B cell (primary cell): ENCODE results near the gene AKT2. TPM values are rescaled to one million over a fixed set of nuclear protein-coding genes. Genes with fewer than 3 reads are reported as not detected.

Source experiments
- ATAC-seq: fragments of 200-7000 bp; cut with Tn5 transposase; one replicate; pipeline ENCODE4 v1.10.0; 2021; ENCODE audit warnings: low read depth, mild to moderate bottlenecking, moderate number of reproducible peaks, moderate library complexity
- CTCF ChIA-PET: fragments of 350-600 bp; sonication (Branson Sonifier 250); formaldehyde crosslinking; loops from one replicate; lab custom pipeline; 2021; ENCODE audit warnings: antibody characterized with exemption, inconsistent platforms; lab: Charles Lee
- POLR2A ChIA-PET: fragments of 350-600 bp; sonication (Branson Sonifier 250); formaldehyde crosslinking; loops from one replicate; lab custom pipeline; 2021; ENCODE audit warnings: antibody characterized with exemption; lab: Charles Lee
- DNase-seq: peaks from one replicate; pipeline ENCODE4 v3.0.0; 2013
- H2AFZ ChIP-seq: 2 replicates; pipeline ENCODE4 v1.6.1; 2012; ENCODE audit warnings: mild to moderate bottlenecking, low read depth, low read length; ENCODE audit not compliant: insufficient read depth, poor library complexity, severe bottlenecking
- H3K27ac ChIP-seq, 2 donors: 1 replicate in 1 of 2; 2 replicates in 1 of 2; pipeline ENCODE4 v1.5.1; 2012 to 2013; ENCODE audit warnings: low read length in 2 of 2, mild to moderate bottlenecking in 2 of 2, moderate library complexity in 1 of 2
- H3K27me3 ChIP-seq, 4 experiments: fragments of 200-600 bp in 1 of 4; sonication (generic) in 1 of 4; replicated peaks in 1 of 4; 1 replicate in 2 of 4; 2 replicates in 2 of 4; pipeline versions ENCODE4 v1.6.1 to v1.7.0; 2013 to 2016; ENCODE audit warnings: low read length in 3 of 4, mild to moderate bottlenecking in 2 of 4, mixed read lengths in 1 of 4, moderate library complexity in 1 of 4; ENCODE audit not compliant: insufficient read depth in 4 of 4, control insufficient read depth in 3 of 4; ENCODE audit errors: control extremely low read depth in 1 of 4
- H3K36me3 ChIP-seq, 2 experiments: replicated peaks in 1 of 2; 1 replicate in 1 of 2; 2 replicates in 1 of 2; pipeline versions ENCODE4 v1.6.1 to v1.7.1; 2013; ENCODE audit warnings: low read length in 1 of 2; ENCODE audit not compliant: insufficient read depth in 2 of 2, control insufficient read depth in 1 of 2; ENCODE audit errors: control extremely low read depth in 1 of 2, extremely low read depth in 1 of 2
- H3K4me1 ChIP-seq, 2 donors: fragments of 200-600 bp in 1 of 2; sonication (generic) in 1 of 2; 1 replicate in 1 of 2; 2 replicates in 1 of 2; pipeline versions ENCODE4 v1.5.1 to v1.6.1; 2013 to 2017; ENCODE audit warnings: low read length in 2 of 2; ENCODE audit not compliant: control insufficient read depth in 2 of 2, insufficient read depth in 2 of 2
- H3K4me2 ChIP-seq: replicated peaks from 2 replicates; pipeline ENCODE3; 2012; ENCODE audit warnings: mild to moderate bottlenecking, low read depth, low read length; ENCODE audit not compliant: poor library complexity, severe bottlenecking
- H3K4me3 ChIP-seq, 5 experiments: fragments of 200-600 bp in 1 of 5; sonication (generic) in 1 of 5; 1 replicate in 3 of 5; 2 replicates in 2 of 5; pipeline versions ENCODE4 v1.5.1 to v1.7.0; 2011 to 2016; ENCODE audit warnings: low read length in 4 of 5, mild to moderate bottlenecking in 4 of 5, low read depth in 2 of 5, control low read depth in 1 of 5, moderate library complexity in 1 of 5; ENCODE audit not compliant: insufficient read depth in 1 of 5; ENCODE audit errors: control extremely low read depth in 1 of 5, extremely low read depth in 1 of 5
- H3K79me2 ChIP-seq: fragments of 200-600 bp; sonication (generic); one replicate; pipeline ENCODE4 v1.6.0; 2016; ENCODE audit warnings: low read length; ENCODE audit not compliant: control insufficient read depth, insufficient read depth
- H3K9ac ChIP-seq: fragments of 200-600 bp; sonication (generic); 2 replicates; pipeline ENCODE4 v1.6.1; 2017; ENCODE audit warnings: mild to moderate bottlenecking, low read length, moderate library complexity
- H3K9me3 ChIP-seq, 3 donors: one replicate each; pipeline versions ENCODE4 v1.6.1 to v1.7.1; 2013; ENCODE audit warnings: low read length in 2 of 3; ENCODE audit not compliant: control insufficient read depth in 2 of 3, insufficient read depth in 1 of 3; ENCODE audit errors: control extremely low read depth in 1 of 3
- H4K20me1 ChIP-seq: 2 replicates; pipeline ENCODE4 v1.6.0; 2012; ENCODE audit warnings: mild to moderate bottlenecking, low read length; ENCODE audit not compliant: insufficient read depth, control insufficient read depth, poor library complexity, severe bottlenecking
- H3K27ac Mint-ChIP-seq: one replicate; pipeline ENCODE4 v1.8.0; 2021; ENCODE audit warnings: mixed read lengths
- H3K27me3 Mint-ChIP-seq: one replicate; pipeline ENCODE4 v1.8.0; 2021; ENCODE audit warnings: mixed read lengths
- H3K4me1 Mint-ChIP-seq: one replicate; pipeline ENCODE4 v1.8.0; 2021; ENCODE audit warnings: mixed read lengths
- H3K4me3 Mint-ChIP-seq: one replicate; pipeline ENCODE4 v1.8.0; 2021; ENCODE audit warnings: mixed read lengths
- H3K9me3 Mint-ChIP-seq: one replicate; pipeline ENCODE4 v1.8.0; 2022; ENCODE audit warnings: mixed read lengths; ENCODE audit not compliant: insufficient read depth
- EZH2 ChIP-seq: IDR thresholded peaks from 2 replicates; pipeline ENCODE4 v1.6.1; 2012; ENCODE audit warnings: borderline replicate concordance, low read depth, mild to moderate bottlenecking, moderate library complexity, low read length; ENCODE audit not compliant: insufficient read depth, poor library complexity, severe bottlenecking
- WGBS: methylation state at CpG from one replicate; pipeline ENCODE4 v1.1.5; 2013; ENCODE audit warnings: missing lambda C conversion rate; ENCODE audit not compliant: insufficient coverage; 5-methylcytosine and 5-hydroxymethylcytosine counted together
- intact Hi-C: fragments of 100-400 bp; cut with micrococcal nuclease; formaldehyde crosslinking; loops from one replicate; pipeline ENCODE4 v1.10.0; 2022
- polyA plus RNA-seq: library from polyadenylated mRNA; depleted of rRNA; stranded (reverse); fragments of >200 nt; gene quantifications from 2 replicates; pipeline ENCODE4 v1.2.3, GENCODE V29; 2012
- total RNA-seq, 2 donors: library from RNA; stranded (reverse); fragments of 120-200 nt in 1 of 2; gene quantifications; 1 replicate in 1 of 2; 2 replicates in 1 of 2; pipeline versions ENCODE4 v1.2.3 to v1.2.4, GENCODE V29; 2013 to 2022
- TF ChIP-seq, protein P1 (sequence below): fragments of 200-600 bp; IDR thresholded peaks from one replicate; pipeline ENCODE4 v1.8.0; 2022; ENCODE audit warnings: antibody characterized with exemption, mild to moderate bottlenecking

The AKT2 gene
- total and polyA plus RNA-seq, 2 donors (not counting 1 experiment from before 2014, with no cell fraction given) = 195 to 243 TPM

DNA sequence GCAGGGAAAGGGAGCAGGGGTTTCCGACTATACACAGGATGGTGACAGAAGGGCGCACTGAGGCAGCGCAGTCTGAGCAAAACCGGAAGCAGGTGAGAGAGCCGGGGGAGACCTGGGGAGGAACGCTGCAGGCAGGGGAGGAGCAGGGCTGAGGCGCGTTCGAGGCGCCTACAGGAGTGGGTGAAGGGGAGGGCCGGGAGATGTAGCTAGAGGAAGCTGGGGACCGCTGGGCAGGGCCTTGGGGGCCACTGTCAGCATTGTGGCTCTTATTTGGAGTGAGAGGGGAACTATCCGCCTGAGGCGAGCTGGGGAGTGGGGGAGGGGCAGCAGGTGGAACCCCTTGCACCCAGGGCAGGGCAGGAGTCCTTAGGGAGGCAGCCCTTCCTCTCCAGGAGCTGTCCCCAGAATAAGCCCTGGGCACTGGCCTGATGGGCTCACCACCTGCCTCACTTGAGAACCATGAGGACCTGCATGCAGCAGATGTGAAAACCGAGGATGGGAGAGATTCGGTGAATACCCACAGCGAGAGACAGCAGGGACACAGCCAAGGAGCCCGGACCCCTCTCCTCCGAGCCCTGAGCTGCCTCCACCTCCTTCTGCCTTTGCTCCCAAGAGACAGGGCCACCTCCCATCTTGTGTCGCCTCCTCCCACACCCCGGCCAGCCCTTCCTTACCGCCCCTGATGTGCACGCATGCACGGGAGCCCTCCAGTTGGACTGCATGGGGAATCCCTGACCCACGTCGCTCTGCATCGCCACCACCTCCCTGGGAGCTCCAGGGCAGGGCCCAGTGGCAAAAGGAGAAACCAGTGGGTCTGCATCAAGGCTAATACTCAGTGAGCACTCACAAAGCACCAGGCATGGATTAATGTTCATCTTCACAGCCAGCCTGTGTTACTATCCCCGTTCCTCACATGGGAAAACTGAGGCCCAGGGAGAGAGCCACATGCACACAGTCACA, 10.3 kb downstream of the AKT2 start:
- peak overlapping the region; percentile 62 for H3K4me3 Mint-ChIP-seq
- peak; percentile 64 for ATAC-seq
- POLR2A ChIA-PET = interaction anchor here (1.2 kb wide), 1 partner anchor 10 kb away, joined by 3 read pairs; the partner anchor contains the start of gene AKT2
- WGBS = 29% methylated on average over 28 of the region's 28 CpGs
- Histone ChIP-seq H3K27ac (peak overlapping the region in 1 of 2 donors; percentile 43), H2AFZ (no peak overlapping the region), H3K4me3 (peak overlapping the region in 2 of 5 experiments; percentile 3), H3K9me3 (no peaks in the 10 kb centered on the region), H3K9ac (peak overlapping the region; percentile 16), H3K4me2 (peak overlapping the region; percentile 73), H3K79me2 (peaks cover 98% of the 10 kb centered on the region), H3K36me3 (peaks cover 0 to 7% of the 10 kb centered on the region in 2 experiments), H3K27me3 (no peaks in the 10 kb centered on the region), H3K4me1 (peaks cover 34 to 40% of the 10 kb centered on the region in 2 donors), H4K20me1 (peaks cover 87% of the 10 kb centered on the region)
- DNase-seq = peak; percentile 54
- no peak for TF ChIP-seq EZH2
- TF ChIP-seq, protein P1, sequence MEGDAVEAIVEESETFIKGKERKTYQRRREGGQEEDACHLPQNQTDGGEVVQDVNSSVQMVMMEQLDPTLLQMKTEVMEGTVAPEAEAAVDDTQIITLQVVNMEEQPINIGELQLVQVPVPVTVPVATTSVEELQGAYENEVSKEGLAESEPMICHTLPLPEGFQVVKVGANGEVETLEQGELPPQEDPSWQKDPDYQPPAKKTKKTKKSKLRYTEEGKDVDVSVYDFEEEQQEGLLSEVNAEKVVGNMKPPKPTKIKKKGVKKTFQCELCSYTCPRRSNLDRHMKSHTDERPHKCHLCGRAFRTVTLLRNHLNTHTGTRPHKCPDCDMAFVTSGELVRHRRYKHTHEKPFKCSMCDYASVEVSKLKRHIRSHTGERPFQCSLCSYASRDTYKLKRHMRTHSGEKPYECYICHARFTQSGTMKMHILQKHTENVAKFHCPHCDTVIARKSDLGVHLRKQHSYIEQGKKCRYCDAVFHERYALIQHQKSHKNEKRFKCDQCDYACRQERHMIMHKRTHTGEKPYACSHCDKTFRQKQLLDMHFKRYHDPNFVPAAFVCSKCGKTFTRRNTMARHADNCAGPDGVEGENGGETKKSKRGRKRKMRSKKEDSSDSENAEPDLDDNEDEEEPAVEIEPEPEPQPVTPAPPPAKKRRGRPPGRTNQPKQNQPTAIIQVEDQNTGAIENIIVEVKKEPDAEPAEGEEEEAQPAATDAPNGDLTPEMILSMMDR = no peak
- CTCF ChIA-PET = interaction anchor here (1.0 to 1.4 kb wide), 2 partner anchors 8 to 136 kb away, joined by 3 to 4 read pairs; no protein-coding TSS in a partner anchor
- no peaks in the 10 kb centered on the region for H3K27me3 Mint-ChIP-seq
- H3K9me3 Mint-ChIP-seq = no peaks in the 10 kb centered on the region
- peaks cover 66% of the 10 kb centered on the region for H3K4me1 Mint-ChIP-seq
- intact Hi-C loops = no loop called here
- H3K27ac Mint-ChIP-seq = peak overlapping the region; percentile 51
